ENCODE data around the gene TMEM250.

TMEM250 gene

DNA sequence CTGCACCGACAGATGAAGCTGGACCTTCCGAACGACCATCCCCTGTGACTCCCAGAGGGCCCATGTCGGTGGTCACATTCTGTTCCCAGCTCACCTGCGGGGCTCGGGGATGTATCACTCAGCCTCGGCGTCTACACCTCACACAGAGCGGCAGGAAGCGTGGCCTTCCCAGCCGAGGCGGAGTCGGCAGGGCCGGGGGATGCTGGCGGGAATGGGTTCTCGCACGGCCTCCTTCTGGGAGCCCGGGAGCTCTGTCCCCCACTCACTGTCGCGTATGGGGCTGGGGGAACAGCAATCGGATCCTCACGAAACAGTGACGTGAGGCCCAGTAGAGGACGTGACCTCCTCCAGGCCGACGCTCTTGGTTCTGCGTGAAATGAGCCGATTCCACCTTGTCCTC, 44.0 kb downstream of the TMEM250 start:
- H3K9me3 ChIP-seq (ENCODE audit: control extremely low read depth in 1 of 5, control insufficient read depth in 4 of 5, insufficient read depth in 2 of 5, low read depth in 1 of 5, low read length in 4 of 5), result no peaks in the 10 kb centered on the region
- ChIA-PET CTCF (interaction anchor here (0.8 to 1.0 kb wide), 2 partner anchors 108 to 152 kb away, joined by 3 read pairs; no protein-coding TSS in a partner anchor), POLR2A (interaction anchor here (0.7 kb wide), 1 partner anchor 48 kb away, joined by 3 read pairs; no protein-coding TSS in a partner anchor)
- H3K27me3 ChIP-seq (replicated peaks in 2 of 5; ENCODE audit: control insufficient read depth in 4 of 5, insufficient read depth in 5 of 5, low read length in 4 of 5), result no peaks in the 10 kb centered on the region
- 97% methylated on average over 21 of the region's 28 CpGs for WGBS (ENCODE audit: insufficient coverage)
- H3K4me3 ChIP-seq (ENCODE audit: control insufficient read depth in 1 of 7, extremely low read depth in 1 of 7, insufficient read depth in 4 of 7, low read depth in 2 of 7, low read length in 6 of 7), result no peak overlapping the region
- DNase-seq, result no peak
- peaks cover 0 to 5% (median under 1%) of the 10 kb centered on the region in 4 experiments for H3K36me3 ChIP-seq (ENCODE audit: control insufficient read depth in 4 of 4, insufficient read depth in 4 of 4, low read length in 3 of 4)
- H3K27ac ChIP-seq (ENCODE audit: insufficient read depth in 1 of 2, low read depth in 1 of 2, low read length in 2 of 2, poor library complexity in 1 of 2, severe bottlenecking in 2 of 2), result no peak overlapping the region
- peaks cover 0 to 40% (median 32%) of the 10 kb centered on the region in 4 experiments for H3K4me1 ChIP-seq (ENCODE audit: control extremely low read depth in 1 of 4, control insufficient read depth in 4 of 4, insufficient read depth in 4 of 4, low read length in 3 of 4)
